ENCODE measurements around the gene TTLL5.
"Not testable (repeated sequence)": the region's sequence is repeated elsewhere in the genome, so short reads cannot be mapped to it uniquely, and the experiment has no call there.

TTLL5 gene

DNA sequence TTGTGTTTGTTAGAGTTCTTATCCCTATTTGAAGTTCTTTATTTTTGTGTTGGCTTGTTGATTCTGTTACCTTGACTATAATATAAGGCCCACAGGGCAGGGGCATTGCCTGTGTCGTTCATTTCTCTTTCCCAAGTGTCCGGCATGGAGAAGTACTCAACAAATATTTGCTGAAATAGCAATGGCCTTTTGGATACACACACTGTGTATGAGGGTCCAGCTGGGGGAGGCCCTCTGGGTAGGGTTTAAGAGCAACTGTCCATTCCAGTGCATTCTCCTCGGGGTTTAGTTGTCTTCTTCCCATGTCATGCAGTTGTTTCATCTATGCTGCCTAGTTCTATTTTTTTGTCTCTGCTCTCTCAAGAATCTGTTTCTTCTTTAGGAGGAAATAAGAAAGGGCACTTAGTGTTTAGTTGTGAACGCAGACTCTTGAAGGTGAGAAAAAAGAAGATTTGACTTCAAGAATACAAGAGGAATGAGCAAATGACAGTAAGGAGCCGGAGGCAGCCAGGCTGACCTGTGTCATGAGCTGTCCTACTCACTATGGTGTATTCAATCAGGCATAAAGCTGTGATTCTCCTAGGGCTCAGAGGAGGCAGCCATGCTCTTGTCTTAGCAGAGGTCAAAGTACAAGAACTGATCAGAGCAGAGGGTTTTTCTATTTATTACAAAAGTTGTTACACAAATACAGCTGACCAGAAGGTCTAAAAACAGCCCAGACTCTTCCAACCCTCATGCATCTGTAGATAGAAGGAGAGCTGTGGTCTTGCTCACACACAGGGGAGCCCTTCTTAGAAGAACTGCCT lies 10.6 kb upstream of the TTLL5 start:
- no peak for DNase-seq (ENCODE audit: low read depth)

DNA sequence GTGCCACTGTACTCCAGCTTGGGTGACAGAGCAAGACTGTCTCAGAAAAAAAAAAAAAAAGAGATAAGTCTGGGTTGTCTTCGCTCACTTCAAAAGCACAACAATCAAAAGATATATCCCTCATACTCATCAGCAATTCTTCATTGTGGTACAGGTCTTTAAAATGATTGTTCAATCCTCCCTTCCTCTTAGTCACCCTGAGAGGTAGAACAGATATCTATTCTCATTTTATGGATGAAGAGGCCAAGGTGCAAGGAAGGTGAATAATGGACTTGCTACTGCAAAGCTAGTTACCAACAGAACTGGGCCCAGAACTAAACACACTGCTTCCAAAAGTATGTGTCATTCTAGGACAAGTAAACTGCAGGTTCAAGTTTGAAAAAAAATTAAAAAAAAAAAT lies 7.5 kb upstream of the TTLL5 start:
- DNase-seq (ENCODE audit: low read depth), result no peak

DNA sequence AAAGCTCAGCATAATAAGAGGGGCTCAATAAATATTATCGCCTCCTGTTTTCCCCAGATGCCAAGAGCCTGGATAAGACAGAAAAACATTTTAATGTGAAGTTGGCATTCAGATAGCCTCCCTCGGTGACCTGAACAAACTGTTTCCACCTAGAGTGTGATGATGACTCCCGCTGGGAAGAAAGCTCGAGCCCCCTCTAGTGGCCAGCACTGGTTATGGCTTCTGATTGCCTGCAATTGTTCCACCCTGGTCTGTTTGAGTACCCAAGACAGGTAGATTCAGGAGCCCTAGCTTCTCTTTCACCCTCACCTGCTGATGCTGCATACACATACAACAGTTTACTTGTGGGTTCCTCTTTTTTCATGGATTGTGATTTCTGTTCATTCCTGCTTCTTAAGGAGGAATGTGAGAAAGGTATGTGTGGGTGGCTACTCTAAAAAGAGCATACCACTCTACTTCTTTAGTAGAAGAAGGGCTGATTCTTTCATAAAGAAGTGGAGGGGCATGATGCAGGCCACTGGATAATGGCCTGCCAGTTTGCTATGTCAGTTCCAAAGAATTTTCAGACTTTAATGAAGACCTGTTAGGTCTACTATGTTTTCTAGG lies 6.8 kb upstream of the TTLL5 start:
- DNase-seq (ENCODE audit: low read depth), result peak; percentile 76

DNA sequence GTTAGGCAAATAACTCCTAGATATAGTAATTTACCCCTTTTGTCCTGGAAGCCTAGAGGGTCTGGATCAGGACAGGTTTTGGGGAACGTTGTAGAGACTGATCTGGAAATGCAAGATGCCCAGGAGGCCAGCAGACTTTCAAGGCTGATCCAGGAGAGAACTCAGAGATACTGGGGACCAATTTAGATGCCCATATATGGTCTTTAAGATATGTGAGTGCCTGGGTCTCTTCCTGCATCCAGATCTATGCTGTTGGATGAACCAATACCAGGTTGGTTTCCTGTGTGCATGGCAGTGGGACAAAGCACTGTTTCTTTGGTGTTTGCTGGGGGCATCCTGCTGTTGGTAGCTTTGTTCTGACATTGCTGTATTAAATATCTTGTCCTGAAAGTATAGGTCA lies 5.8 kb upstream of the TTLL5 start:
- DNase-seq (ENCODE audit: low read depth), result no peak

- no peak for DNase-seq (ENCODE audit: low read depth)
Observed at GRCh38 chr14:75657331-75657730, 3.7 kb upstream of the TTLL5 start.

DNA sequence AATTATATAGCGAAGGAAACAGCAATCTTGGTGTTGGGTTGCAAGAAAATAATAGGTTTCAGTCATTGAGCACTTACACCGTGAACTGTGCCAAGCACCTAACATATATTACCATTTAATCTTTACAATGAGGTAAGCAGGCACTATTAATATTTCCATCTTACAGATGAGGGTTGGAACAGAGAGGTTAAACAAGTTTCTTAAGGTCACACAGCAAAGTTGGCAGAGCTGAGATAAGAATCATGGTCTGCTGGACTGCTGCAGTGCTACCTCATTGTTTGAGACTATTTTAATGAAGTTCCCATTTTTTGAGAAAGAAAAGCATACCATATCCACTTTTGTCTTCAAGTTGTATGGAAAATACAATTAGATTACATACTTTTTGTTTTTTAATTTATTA lies 2.1 kb upstream of the TTLL5 start:
- DNase-seq (ENCODE audit: low read depth), result no peak

DNA sequence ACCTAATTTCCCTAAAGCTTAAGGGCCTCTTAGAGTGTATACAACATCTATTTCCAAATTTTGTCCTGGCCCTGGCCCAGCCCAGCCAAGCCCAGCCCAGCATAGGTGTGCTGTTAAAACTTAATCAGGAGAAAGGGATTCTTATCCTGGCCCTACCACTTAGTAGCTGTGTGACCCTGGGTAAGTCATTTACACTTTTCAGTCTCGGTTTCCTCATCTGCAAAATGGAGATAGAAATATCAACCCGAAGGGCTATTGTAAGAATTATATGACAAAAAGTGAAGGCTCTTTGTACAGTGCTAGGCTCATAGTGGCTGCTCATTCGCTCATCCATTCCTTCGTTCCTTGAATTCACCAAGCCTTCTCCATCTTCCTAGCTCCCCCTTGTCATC lies 812 bp upstream of the TTLL5 start:
- no peak for DNase-seq (ENCODE audit: low read depth)

- DNase-seq (ENCODE audit: low read depth), result no peak
Observed at GRCh38 chr14:75661499-75661814, 411 bp downstream of the TTLL5 start.

GRCh38 chr14:75662966-75663365 lies 1.9 kb downstream of the TTLL5 start:
- DNase-seq (ENCODE audit: low read depth), result no peak

- no peak for DNase-seq (ENCODE audit: low read depth)
Observed at GRCh38 chr14:75667099-75667765, 6.2 kb downstream of the TTLL5 start.

DNA sequence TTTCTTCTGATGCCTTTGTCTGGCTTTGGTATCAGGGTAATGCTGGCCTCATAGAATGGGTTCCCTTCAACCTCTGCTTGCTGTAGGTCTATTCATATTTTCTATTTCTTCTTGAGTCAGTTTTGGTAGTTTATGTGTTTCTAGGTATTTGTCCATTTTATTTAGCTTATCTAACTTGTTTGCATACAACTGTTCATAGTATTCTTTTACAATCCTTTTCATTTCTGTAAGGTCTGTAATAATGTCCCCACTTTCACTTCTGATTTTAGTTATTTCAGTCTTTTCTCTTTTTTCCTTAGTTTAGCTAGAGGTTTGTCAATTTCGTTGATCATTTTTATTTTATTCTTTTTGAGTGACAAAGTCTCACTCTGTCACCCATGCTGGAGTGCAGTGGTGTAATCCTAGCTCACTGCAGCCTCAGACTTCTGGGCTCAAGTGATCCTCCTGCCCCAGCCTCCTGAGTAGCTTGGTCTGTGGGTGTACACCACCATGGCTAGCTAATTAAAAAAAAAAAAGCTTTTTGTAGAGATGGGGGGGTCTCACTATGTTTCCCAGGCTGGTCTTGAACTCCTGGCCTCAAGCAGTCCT lies 11.7 kb downstream of the TTLL5 start:
- no peak for DNase-seq (ENCODE audit: low read depth)

GRCh38 chr14:75673345-75674035 lies 12.4 kb downstream of the TTLL5 start:
- DNase-seq (ENCODE audit: low read depth), result no peak

GRCh38 chr14:75675265-75675960 lies 14.4 kb downstream of the TTLL5 start:
- no peak for DNase-seq (ENCODE audit: low read depth)

DNA sequence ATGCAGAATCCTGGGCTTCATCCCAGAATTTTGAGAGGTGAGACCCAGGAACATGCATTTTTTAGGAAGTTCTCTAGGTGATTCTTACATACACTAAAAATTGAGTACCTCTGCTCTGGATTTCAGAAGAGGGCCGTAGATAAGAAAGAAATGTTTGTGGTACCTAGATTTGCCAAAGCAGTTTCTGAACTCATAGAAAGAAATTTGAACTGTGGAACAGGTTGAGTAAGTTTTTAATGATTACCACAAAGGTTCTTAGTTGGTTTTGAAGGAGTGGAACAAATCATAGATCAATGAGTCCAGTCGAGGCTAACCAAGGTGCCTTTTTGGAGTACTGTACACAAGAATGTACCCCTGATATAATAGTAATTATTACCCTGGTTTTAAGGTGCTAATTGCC lies 24.9 kb downstream of the TTLL5 start:
- DNase-seq (ENCODE audit: low read depth), result no peak

DNA sequence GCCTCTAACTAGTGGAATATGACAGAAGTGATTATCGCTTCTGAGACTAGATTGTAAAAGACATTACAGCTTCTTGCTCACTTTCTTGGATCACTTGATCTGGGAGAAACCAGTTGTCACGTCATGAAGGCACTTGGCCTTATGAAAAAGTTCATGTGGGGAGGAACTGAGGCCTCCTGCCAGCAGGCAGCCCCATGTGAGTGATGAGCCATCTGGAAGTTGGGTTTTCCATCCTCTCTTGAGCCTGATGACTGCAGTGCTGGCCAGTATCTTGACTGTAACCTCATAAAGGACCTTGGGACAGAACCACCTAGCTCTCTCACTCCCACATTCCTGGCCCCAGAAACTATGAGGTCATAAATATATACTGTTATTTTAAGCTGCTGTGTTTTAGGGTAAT lies 28.0 kb downstream of the TTLL5 start:
- DNase-seq (ENCODE audit: low read depth), result no peak

GRCh38 chr14:75690010-75690409 lies 29.0 kb downstream of the TTLL5 start:
- DNase-seq (ENCODE audit: low read depth), result no peak

DNA sequence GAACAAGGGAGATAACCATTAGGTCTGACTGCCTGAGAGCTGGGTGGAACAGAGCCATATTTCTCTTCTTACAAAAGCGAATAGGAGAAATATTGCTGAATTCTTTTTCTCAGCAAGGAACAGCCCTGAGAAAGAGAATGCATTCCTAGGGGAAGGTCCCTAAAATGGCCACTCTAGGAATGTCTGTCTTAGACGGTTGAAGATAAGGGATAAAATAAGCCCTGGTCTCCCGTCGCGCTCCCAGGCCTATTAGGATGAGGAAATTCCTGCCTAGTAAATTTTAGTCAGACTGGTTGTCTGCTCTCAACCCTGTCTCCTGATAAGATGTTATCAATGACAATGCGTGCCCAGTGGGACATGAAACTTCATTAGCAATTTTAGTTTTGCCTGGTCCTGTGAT lies 34.0 kb downstream of the TTLL5 start:
- DNase-seq (ENCODE audit: low read depth), result not testable (repeated sequence)

- DNase-seq (ENCODE audit: low read depth), result no peak
Observed at GRCh38 chr14:75697386-75697785, 36.3 kb downstream of the TTLL5 start.

- DNase-seq (ENCODE audit: low read depth), result no peak
Observed at GRCh38 chr14:75697918-75698317, 36.9 kb downstream of the TTLL5 start.

- DNase-seq (ENCODE audit: low read depth), result no peak
Observed at GRCh38 chr14:75699331-75699730, 38.3 kb downstream of the TTLL5 start.

DNA sequence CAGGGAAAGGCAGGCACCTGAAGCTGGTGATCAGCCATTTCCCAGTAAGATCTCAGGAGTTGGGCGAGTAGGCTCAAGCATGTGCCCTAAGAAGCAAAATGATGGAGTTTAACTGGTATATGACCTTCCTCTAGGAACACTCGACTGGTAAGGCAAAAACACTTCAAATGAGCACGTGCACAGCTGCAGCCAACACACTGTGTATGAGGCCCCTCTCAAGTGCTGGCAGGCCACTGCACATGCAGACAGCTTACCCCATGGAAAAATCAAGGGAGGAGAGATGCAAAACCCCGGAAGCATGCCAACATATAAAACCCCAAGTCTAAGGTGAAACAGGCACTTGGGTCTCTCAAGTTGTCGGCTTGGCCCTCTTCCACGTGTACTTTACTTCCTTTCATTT lies 39.2 kb downstream of the TTLL5 start:
- DNase-seq (ENCODE audit: low read depth), result no peak

- DNase-seq (ENCODE audit: low read depth), result no peak
Observed at GRCh38 chr14:75702122-75702521, 41.1 kb downstream of the TTLL5 start.

Measured in stimulated activated CD8-positive, alpha-beta memory T cell treated with anti-CD3 and anti-CD28 coated beads, Interleukin-12 subunit alpha, Interleukin-12 subunit beta, amount 100 ng/mL, for 1 hour (primary cell).